Panc1 (cell line): Measurements from ENCODE around the gene CCDC83. TPM values are rescaled to one million over a fixed set of nuclear protein-coding genes. Genes with fewer than 3 reads are reported as not detected.

ENCODE experiments used
- ATAC-seq: fragments of 200-7000 bp; cut with Tn5 transposase; 2 replicates; pipeline ENCODE4 v1.9.1; 2020; ENCODE audit warnings: mild to moderate bottlenecking, moderate library complexity
- BruUV-seq: library from RNA; stranded (reverse); fragments of 400-500 nt; replicated peaks from 2 replicates; lab custom pipeline; 2021; lab: Mats Ljungman, UMichigan
- CTCF ChIA-PET: fragments of 300-600 bp; sonication (Branson Sonifier 250); formaldehyde crosslinking; loops from one replicate; lab custom pipeline; 2022; ENCODE audit warnings: antibody characterized with exemption; lab: Charles Lee
- POLR2A ChIA-PET: fragments of 300-600 bp; sonication (Branson Sonifier 250); formaldehyde crosslinking; loops from one replicate; lab custom pipeline; 2022; ENCODE audit warnings: antibody characterized with exemption; lab: Charles Lee
- DNase-seq: peaks from one replicate; pipeline ENCODE4 v3.0.0-alpha.2; 2010; ENCODE audit warnings: low read depth, low spot score
- H3K27ac ChIP-seq: 2 replicates; pipeline ENCODE4 v1.5.1; 2011; ENCODE audit warnings: mild to moderate bottlenecking, low read length, inconsistent platforms
- H3K27me3 ChIP-seq: fragments of 200-500 bp; sonication (Bioruptor generic); 2 replicates; pipeline ENCODE4 v1.6.0; 2014; ENCODE audit warnings: low read length, inconsistent platforms; ENCODE audit not compliant: control insufficient read depth, insufficient read depth
- H3K36me3 ChIP-seq: fragments of 200-500 bp; sonication (Bioruptor generic); 2 replicates; pipeline ENCODE4 v1.5.1; 2014; ENCODE audit warnings: inconsistent platforms, mild to moderate bottlenecking, low read length, moderate library complexity; ENCODE audit not compliant: control insufficient read depth, insufficient read depth
- H3K4me1 ChIP-seq: 2 replicates; pipeline ENCODE4 v1.5.1; 2011; ENCODE audit warnings: inconsistent platforms, mild to moderate bottlenecking, low read length, moderate library complexity; ENCODE audit not compliant: control insufficient read depth, insufficient read depth
- H3K4me3 ChIP-seq, 2 experiments: 2 replicates each; pipeline ENCODE4 v1.5.1; 2011 to 2012; ENCODE audit warnings: low read depth in 2 of 2, low read length in 2 of 2, mild to moderate bottlenecking in 2 of 2, inconsistent platforms in 1 of 2, moderate library complexity in 1 of 2
- H3K9me3 ChIP-seq: fragments of 200-500 bp; sonication (Bioruptor generic); 2 replicates; pipeline ENCODE4 v1.5.1; 2014; ENCODE audit warnings: low read depth, mild to moderate bottlenecking, inconsistent platforms, low read length, moderate library complexity; ENCODE audit not compliant: control insufficient read depth, insufficient read depth
- CTCF ChIP-seq: fragments of 450-650 bp; IDR thresholded peaks from 2 replicates; pipeline ENCODE4 v1.5.1; 2017; ENCODE audit warnings: mild to moderate bottlenecking
- POLR2AphosphoS5 ChIP-seq: IDR thresholded peaks from 2 replicates; pipeline ENCODE4 v1.6.1; 2012; ENCODE audit warnings: mild to moderate bottlenecking, low read depth, low read length, moderate library complexity
- REST ChIP-seq, 2 experiments: IDR thresholded peaks; 2 replicates each; pipeline ENCODE4 v1.6.1; 2011 to 2012; ENCODE audit warnings: low read depth in 2 of 2, control low read depth in 1 of 2, low read length in 1 of 2, mild to moderate bottlenecking in 1 of 2, moderate library complexity in 1 of 2; ENCODE audit not compliant: insufficient read depth in 1 of 2
- SIN3A ChIP-seq: IDR thresholded peaks from 2 replicates; pipeline ENCODE4 v1.6.1; 2012; ENCODE audit warnings: low read depth, mild to moderate bottlenecking, low read length, moderate library complexity, borderline replicate concordance; ENCODE audit not compliant: insufficient read depth
- TCF7L2 ChIP-seq: IDR thresholded peaks from 2 replicates; pipeline ENCODE4 v1.6.1; 2011; ENCODE audit warnings: mild to moderate bottlenecking, low read depth, low read length, inconsistent platforms
- in situ Hi-C: cut with HindIII; loops from 2 replicates; pipeline ENCODE4 v1.10.0; 2016; ENCODE audit warnings: low sequenced_read_pairs, low pct_unique_long_range_greater_than_20kb
- intact Hi-C: fragments of 100-400 bp; cut with micrococcal nuclease; formaldehyde crosslinking; loops from one replicate; pipeline ENCODE4 v1.10.0; 2022; ENCODE audit not compliant: unreplicated experiment
- total RNA-seq: library from RNA; stranded (reverse); gene quantifications from one replicate; pipeline ENCODE4 v1.2.1, GENCODE V29; 2021; ENCODE audit not compliant: unreplicated experiment

CCDC83 gene
- total RNA-seq, 1 experiment from 2014 or later: not detected

DNA sequence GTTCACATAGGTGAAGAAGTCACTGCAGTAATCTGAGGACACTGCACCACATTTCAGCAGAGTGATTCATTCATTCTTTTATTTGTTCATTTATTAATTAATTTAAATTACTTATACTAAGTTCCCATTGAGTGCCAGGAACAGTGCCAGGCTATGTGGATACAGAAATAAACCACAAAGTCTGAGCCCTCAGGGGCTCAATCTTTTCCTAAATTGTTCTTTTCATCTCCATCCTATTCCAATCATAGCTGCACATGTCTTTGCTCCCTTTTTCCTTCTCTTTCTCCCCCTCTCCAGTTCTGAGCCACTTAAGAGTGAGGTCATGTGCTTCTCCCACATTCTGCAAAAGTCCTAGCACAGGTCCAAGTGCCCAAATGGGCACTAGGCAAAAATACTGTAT is 49.2 kb upstream of the CCDC83 start:
- no peak overlapping the region for H3K4me3 ChIP-seq
- in situ Hi-C loops: no loop called here
- no peaks in the 10 kb centered on the region for H3K27me3 ChIP-seq
- no peak for ATAC-seq
- no peaks in the 10 kb centered on the region for H3K36me3 ChIP-seq
- peaks cover 58% of the 10 kb centered on the region for H3K4me1 ChIP-seq
- TF ChIP-seq SIN3A (no peak), TCF7L2 (no peak)
- BruUV-seq: no TSS peak
- H3K9me3 ChIP-seq: no peaks in the 10 kb centered on the region
- ChIA-PET CTCF (no interaction called here), POLR2A (interaction anchor here (1.0 kb wide), 1 partner anchor 8 kb away, joined by 4 read pairs; no protein-coding TSS in a partner anchor)
- intact Hi-C loops: no loop called here
- no peak for DNase-seq
- peak overlapping the region; percentile 79 for H3K27ac ChIP-seq

- DNase-seq (no peak), ATAC-seq (no peak)
- peaks cover 58% of the 10 kb centered on the region for H3K4me1 ChIP-seq
- H3K36me3 ChIP-seq: no peaks in the 10 kb centered on the region
- TF ChIP-seq POLR2AphosphoS5 (no peak), TCF7L2 (no peak), REST (IDR thresholded peaks at IDR 0.05; ENCODE audit: insufficient read depth in 1 of 2, low read depth in 2 of 2, low read length in 1 of 2) (no peak), CTCF (no peak), SIN3A (no peak)
- BruUV-seq: no TSS peak
- peak overlapping the region in 1 of 2 experiments; percentile 3; a peak in 1 of 4 replicates for H3K4me3 ChIP-seq
- intact Hi-C loops (no loop called here), in situ Hi-C loops (no loop called here)
- peak overlapping the region; percentile 79 for H3K27ac ChIP-seq
- no peaks in the 10 kb centered on the region for H3K9me3 ChIP-seq
- POLR2A ChIA-PET: interaction anchor here (1.0 kb wide), 1 partner anchor 9 kb away, joined by 4 read pairs; no protein-coding TSS in a partner anchor
- H3K27me3 ChIP-seq: no peaks in the 10 kb centered on the region
- CTCF ChIA-PET: no interaction called here
Observed at GRCh38 chr11:85806876-85807275, 48.3 kb upstream of the CCDC83 start.

DNA sequence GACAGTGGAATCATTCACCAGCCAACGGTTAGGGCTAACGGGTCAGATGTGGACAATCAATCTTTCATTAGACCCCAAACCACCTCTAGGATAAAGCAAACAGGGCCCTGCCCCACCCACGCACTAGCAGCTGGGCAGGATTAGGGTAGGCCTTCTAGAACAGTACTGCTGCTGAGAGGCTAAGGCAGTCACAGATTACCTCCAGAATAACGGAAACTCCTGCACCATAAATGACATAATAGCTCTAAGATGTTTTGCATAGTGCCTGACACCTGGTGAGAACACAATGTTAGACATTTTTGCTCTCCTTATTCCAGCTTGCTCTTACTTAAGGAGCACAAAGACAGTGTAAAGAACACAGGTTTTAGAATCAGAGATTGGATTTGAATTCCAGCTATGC is 46.0 kb upstream of the CCDC83 start:
- POLR2A ChIA-PET: interaction anchor here (0.7 kb wide), 1 partner anchor 1191 kb away, joined by 6 read pairs; no protein-coding TSS in a partner anchor
- peak overlapping the region; percentile 67 to 68 for H3K4me3 ChIP-seq

More for the DNA sequence above, 46.0 kb upstream of the CCDC83 start:
- TF ChIP-seq REST (IDR thresholded peaks at IDR 0.05; ENCODE audit: insufficient read depth in 1 of 2, low read depth in 2 of 2, low read length in 1 of 2) (no peak), SIN3A (no peak)
- BruUV-seq: no TSS peak
- H3K27ac ChIP-seq: peak overlapping the region; percentile 87
- no peaks in the 10 kb centered on the region for H3K36me3 ChIP-seq
- intact Hi-C loops (no loop called here), in situ Hi-C loops (no loop called here)
- no peaks in the 10 kb centered on the region for H3K27me3 ChIP-seq
- ATAC-seq: no peak
- no peaks in the 10 kb centered on the region for H3K9me3 ChIP-seq
- CTCF ChIA-PET: interaction anchor here (0.6 to 2.1 kb wide), 5 partner anchors 13 to 45 kb away, joined by 3 to 10 read pairs (median 5); partner anchors contain the start of gene CCDC83
- H3K4me1 ChIP-seq: peaks cover 46% of the 10 kb centered on the region
- DNase-seq: no peak
